Pancreas (tissue), 10 donors: ENCODE measurements around the gene SND1. TPM values are rescaled to one million over a fixed set of nuclear protein-coding genes. Genes with fewer than 3 reads are reported as not detected.

Source experiments
- ATAC-seq, 4 donors: fragments of 200-7000 bp; cut with Tn5 transposase; one replicate each; pipeline versions ENCODE4 v1.8.0 to v1.9.1; 2020; ENCODE audit warnings: mild to moderate bottlenecking in 4 of 4, moderate library complexity in 4 of 4
- DNase-seq, 6 donors: peaks; one replicate each; pipeline ENCODE4 v3.0.0-alpha.2; 2020
- FAIRE-seq: peaks from 2 replicates; lab custom pipeline; 2012; peaks lifted over from hg19 to GRCh38; lab: Jason Lieb, UNC
- H3K27ac ChIP-seq, 4 donors: fragments of 200-600 bp; sonication (generic); 1 replicate in 3 of 4; 2 replicates in 1 of 4; pipeline versions ENCODE4 v1.5.0 to v1.8.0; 2020
- H3K27me3 ChIP-seq, 4 donors: fragments of 200-600 bp; one replicate each; pipeline ENCODE4 v1.8.0; 2021
- H3K36me3 ChIP-seq, 3 donors: fragments of 200-600 bp; sonication (generic) in 1 of 3; one replicate each; pipeline versions ENCODE4 v1.5.0 to v1.8.0; 2020 to 2021
- H3K4me1 ChIP-seq, 3 donors: fragments of 200-600 bp; one replicate each; pipeline ENCODE4 v1.8.0; 2021
- H3K4me3 ChIP-seq, 4 donors: fragments of 200-600 bp; sonication (generic) in 2 of 4; one replicate each; pipeline versions ENCODE4 v1.5.0 to v1.8.0; 2020 to 2021
- H3K9me3 ChIP-seq, 4 donors: fragments of 200-600 bp; one replicate each; pipeline ENCODE4 v1.8.0; 2021
- WGBS, 2 donors: extraction: QIAGEN DNeasy Blood & Tissue Kit; methylation state at CpG; one replicate each; pipeline ENCODE4 v1.1.7; 2013; 5-methylcytosine and 5-hydroxymethylcytosine counted together
- intact Hi-C, 3 donors: fragments of 100-400 bp; cut with DNase I; formaldehyde crosslinking; loops; one replicate each; pipeline versions ENCODE4 v1.11.1 to v1.14.2; 2022
- polyA plus RNA-seq, 2 donors: library from polyadenylated mRNA; stranded (reverse); fragments of 200-250 nt; gene quantifications; one replicate each; pipeline ENCODE4 v1.2.3, GENCODE V29; 2013
- total RNA-seq, 6 donors: library from RNA; stranded (reverse); fragmentation: NEBNext Ultra II Directional in 4 of 6; extraction: Animal tissue kit (Norgen Biotek cat#: 25700) in 4 of 6; gene quantifications; one replicate each; pipeline versions ENCODE4 v1.2.1 to v1.2.4, GENCODE V29; 2021 to 2023
- TF ChIP-seq, protein P1 (sequence below), 4 donors: fragments of 200-600 bp; sonication (generic) in 3 of 4; IDR thresholded peaks; one replicate each; pipeline versions ENCODE4 v1.5.0 to v1.8.0; 2021; ENCODE audit warnings: antibody characterized with exemption in 4 of 4
- donor health status: healthy with polysubstance abuse.
- donor health status: DM: no; HTN: no; CAD: no; lungs with moderate emphysema.
- donor health status: DM: no; HTN: no; CAD: no.
- donor health status: control.
- donor health status: control.
- donor health status: Bipolar disorder and iron deficiency.
- donor health status: DM: yes; HTN: yes; CAD: no.
- donor health status: DM: no; HTN: no; CAD: no.
- donor health status: DM: no; HTN: no; CAD: no.
- donor health status: DM: yes; HTN: yes; CAD: no.

The SND1 gene
- total and polyA plus RNA-seq, 8 donors = 84.1 to 308 (median 225) TPM

DNA sequence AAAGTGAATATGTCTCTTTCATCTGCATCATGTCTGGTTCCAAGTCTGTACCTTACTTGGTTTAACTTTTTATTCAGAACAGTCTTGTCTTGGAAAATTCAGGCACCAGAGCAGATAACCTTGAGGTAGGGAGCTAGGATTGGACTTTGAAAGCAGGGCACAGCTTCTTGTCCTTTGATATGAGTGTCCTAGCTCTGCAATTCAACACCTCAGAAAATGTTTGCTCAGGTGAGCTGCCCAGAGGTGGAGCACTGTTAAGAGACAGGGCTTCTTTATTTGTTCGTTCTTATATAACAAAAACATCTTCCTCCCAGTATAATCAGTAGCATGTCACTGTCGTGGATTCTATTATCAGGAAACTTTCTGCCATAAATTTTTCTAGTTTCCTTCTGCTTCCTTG lies 260.9 kb downstream of the SND1 start:
- no peaks in the 10 kb centered on the region for H3K36me3 ChIP-seq
- no peak for FAIRE-seq
- H3K4me3 ChIP-seq = no peak overlapping the region
- intact Hi-C loops = no loop called here
- no peaks in the 10 kb centered on the region for H3K27me3 ChIP-seq
- H3K4me1 ChIP-seq = peaks cover 0 to 8% (median 7%) of the 10 kb centered on the region in 3 donors
- ATAC-seq = peak in 3 of 4 donors; percentile 46 to 81 (median 64)
- DNase-seq = no peak
- H3K27ac ChIP-seq = no peak overlapping the region
- TF ChIP-seq, protein P1, sequence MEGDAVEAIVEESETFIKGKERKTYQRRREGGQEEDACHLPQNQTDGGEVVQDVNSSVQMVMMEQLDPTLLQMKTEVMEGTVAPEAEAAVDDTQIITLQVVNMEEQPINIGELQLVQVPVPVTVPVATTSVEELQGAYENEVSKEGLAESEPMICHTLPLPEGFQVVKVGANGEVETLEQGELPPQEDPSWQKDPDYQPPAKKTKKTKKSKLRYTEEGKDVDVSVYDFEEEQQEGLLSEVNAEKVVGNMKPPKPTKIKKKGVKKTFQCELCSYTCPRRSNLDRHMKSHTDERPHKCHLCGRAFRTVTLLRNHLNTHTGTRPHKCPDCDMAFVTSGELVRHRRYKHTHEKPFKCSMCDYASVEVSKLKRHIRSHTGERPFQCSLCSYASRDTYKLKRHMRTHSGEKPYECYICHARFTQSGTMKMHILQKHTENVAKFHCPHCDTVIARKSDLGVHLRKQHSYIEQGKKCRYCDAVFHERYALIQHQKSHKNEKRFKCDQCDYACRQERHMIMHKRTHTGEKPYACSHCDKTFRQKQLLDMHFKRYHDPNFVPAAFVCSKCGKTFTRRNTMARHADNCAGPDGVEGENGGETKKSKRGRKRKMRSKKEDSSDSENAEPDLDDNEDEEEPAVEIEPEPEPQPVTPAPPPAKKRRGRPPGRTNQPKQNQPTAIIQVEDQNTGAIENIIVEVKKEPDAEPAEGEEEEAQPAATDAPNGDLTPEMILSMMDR (IDR thresholded peaks at IDR 0.05) = no peak
- H3K9me3 ChIP-seq = no peaks in the 10 kb centered on the region
- 8 to 15% methylated on average over 2 of the region's 2 CpGs for WGBS, 2 donors

GRCh38 chr7:127913686-127914085 lies 261.7 kb downstream of the SND1 start:
- FAIRE-seq (no peak), ATAC-seq (no peak), DNase-seq (no peak)
- intact Hi-C loops = no loop called here
- TF ChIP-seq, protein P1 (IDR thresholded peaks at IDR 0.05) = no peak
- WGBS, 2 donors = 75 to 80% methylated on average over 2 of the region's 2 CpGs
- Histone ChIP-seq H3K27ac (no peak overlapping the region), H3K4me1 (peaks cover 0 to 9% (median 9%) of the 10 kb centered on the region in 3 donors), H3K36me3 (no peaks in the 10 kb centered on the region), H3K9me3 (no peaks in the 10 kb centered on the region), H3K27me3 (no peaks in the 10 kb centered on the region), H3K4me3 (no peak overlapping the region)

GRCh38 chr7:127914693-127915092 lies 262.7 kb downstream of the SND1 start:
- TF ChIP-seq, protein P1 (IDR thresholded peaks at IDR 0.05) = no peak
- DNase-seq = no peak
- no peak overlapping the region for H3K4me3 ChIP-seq
- ATAC-seq = no peak
- no peak overlapping the region for H3K27ac ChIP-seq
- intact Hi-C loops = no loop called here
- H3K9me3 ChIP-seq = no peaks in the 10 kb centered on the region
- H3K36me3 ChIP-seq = no peaks in the 10 kb centered on the region
- H3K4me1 ChIP-seq = peaks cover 0 to 9% (median 6%) of the 10 kb centered on the region in 3 donors
- FAIRE-seq = no peak
- 97 to 98% methylated on average over 6 of the region's 6 CpGs for WGBS, 2 donors
- no peaks in the 10 kb centered on the region for H3K27me3 ChIP-seq

- FAIRE-seq (no peak), ATAC-seq (no peak), DNase-seq (no peak)
- Histone ChIP-seq H3K27me3 (no peaks in the 10 kb centered on the region), H3K4me1 (peaks cover 0 to 11% (median 9%) of the 10 kb centered on the region in 3 donors), H3K4me3 (no peak overlapping the region), H3K9me3 (no peaks in the 10 kb centered on the region), H3K36me3 (no peaks in the 10 kb centered on the region), H3K27ac (no peak overlapping the region)
- TF ChIP-seq, protein P1 (IDR thresholded peaks at IDR 0.05) = no peak
- 90 to 93% methylated on average over 3 of the region's 3 CpGs for WGBS, 2 donors
- intact Hi-C loops = no loop called here
These were observed 264.7 kb downstream of the SND1 start for GRCh38 chr7:127916735-127917134.

GRCh38 chr7:127918130-127918529 lies 266.1 kb downstream of the SND1 start:
- TF ChIP-seq, protein P1 (IDR thresholded peaks at IDR 0.05) = no peak
- peaks cover 0 to 11% (median 4%) of the 10 kb centered on the region in 3 donors for H3K4me1 ChIP-seq
- H3K4me3 ChIP-seq = no peak overlapping the region
- WGBS, 2 donors = 68 to 74% methylated on average over 8 of the region's 8 CpGs
- FAIRE-seq (no peak), ATAC-seq (no peak), DNase-seq (no peak)
- H3K36me3 ChIP-seq = no peaks in the 10 kb centered on the region
- H3K9me3 ChIP-seq = no peaks in the 10 kb centered on the region
- intact Hi-C loops = no loop called here
- no peaks in the 10 kb centered on the region for H3K27me3 ChIP-seq
- H3K27ac ChIP-seq = no peak overlapping the region
